Measurements from ENCODE around the gene FBXL7. TPM values are rescaled to one million over a fixed set of nuclear protein-coding genes. Genes with fewer than 3 reads are reported as not detected.

The FBXL7 gene
- total RNA-seq, 4 donors from 2014 or later: 2.1 to 25.6 (median 6.5) TPM

DNA sequence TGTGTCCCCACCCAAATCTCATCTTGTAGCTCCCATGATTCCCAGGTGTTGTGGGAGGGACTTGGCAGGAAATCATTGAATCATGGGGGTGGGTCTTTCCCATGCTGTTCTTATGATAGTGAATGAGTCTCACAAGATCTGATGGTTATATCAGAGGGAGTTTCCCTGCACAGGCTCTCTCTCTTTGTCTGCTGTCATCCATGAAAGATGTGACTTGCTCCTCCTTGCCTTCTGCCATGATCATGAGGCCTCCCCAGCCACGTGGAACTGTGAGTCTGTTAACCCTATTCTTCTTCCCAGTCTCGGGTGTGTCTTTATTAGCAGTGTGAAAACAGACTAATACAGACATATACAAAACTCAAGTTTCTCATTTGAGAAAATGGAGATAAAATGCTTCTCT is 139.3 kb downstream of the FBXL7 start:
- Histone ChIP-seq H3K9me3 (no peaks in the 10 kb centered on the region), H3K27ac (no peak overlapping the region), H3K4me1 (peaks cover 0 to 4% (median 0%) of the 10 kb centered on the region in 4 donors), H3K36me3 (no peaks in the 10 kb centered on the region), H3K27me3 (no peaks in the 10 kb centered on the region), H3K4me3 (no peak overlapping the region)
- TF ChIP-seq POLR2A (IDR thresholded peaks at IDR 0.05): no peak
- TF ChIP-seq, protein P1, sequence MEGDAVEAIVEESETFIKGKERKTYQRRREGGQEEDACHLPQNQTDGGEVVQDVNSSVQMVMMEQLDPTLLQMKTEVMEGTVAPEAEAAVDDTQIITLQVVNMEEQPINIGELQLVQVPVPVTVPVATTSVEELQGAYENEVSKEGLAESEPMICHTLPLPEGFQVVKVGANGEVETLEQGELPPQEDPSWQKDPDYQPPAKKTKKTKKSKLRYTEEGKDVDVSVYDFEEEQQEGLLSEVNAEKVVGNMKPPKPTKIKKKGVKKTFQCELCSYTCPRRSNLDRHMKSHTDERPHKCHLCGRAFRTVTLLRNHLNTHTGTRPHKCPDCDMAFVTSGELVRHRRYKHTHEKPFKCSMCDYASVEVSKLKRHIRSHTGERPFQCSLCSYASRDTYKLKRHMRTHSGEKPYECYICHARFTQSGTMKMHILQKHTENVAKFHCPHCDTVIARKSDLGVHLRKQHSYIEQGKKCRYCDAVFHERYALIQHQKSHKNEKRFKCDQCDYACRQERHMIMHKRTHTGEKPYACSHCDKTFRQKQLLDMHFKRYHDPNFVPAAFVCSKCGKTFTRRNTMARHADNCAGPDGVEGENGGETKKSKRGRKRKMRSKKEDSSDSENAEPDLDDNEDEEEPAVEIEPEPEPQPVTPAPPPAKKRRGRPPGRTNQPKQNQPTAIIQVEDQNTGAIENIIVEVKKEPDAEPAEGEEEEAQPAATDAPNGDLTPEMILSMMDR (IDR thresholded peaks at IDR 0.05): no peak
- no peak for DNase-seq

DNA sequence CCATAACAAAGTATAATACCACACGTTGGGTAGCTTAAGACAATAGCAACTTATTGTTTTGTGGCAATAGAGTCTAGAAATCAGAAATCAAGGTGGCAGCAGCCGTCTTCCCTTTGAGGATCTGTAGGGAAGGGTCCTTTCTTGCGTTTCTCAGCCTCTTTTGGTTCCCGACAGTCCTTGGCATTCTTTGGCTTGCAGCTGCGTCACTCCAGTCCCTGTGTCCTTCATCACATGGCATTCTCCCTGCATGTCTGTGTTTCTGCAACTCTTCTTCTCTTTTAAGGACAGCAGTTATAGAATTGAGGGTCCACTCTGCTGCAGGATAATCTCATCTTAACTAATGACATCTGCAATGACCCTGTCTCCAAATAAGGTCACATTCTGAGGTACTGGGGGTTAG is 140.1 kb downstream of the FBXL7 start:
- no peaks in the 10 kb centered on the region for H3K36me3 ChIP-seq
- no peak for TF ChIP-seq POLR2A (IDR thresholded peaks at IDR 0.05)
- TF ChIP-seq, protein P1 (IDR thresholded peaks at IDR 0.05): no peak
- H3K4me1 ChIP-seq: peaks cover 0 to 2% (median 0%) of the 10 kb centered on the region in 4 donors
- no peaks in the 10 kb centered on the region for H3K27me3 ChIP-seq
- no peak for DNase-seq
- H3K4me3 ChIP-seq: no peak overlapping the region
- H3K9me3 ChIP-seq: no peaks in the 10 kb centered on the region
- no peak overlapping the region for H3K27ac ChIP-seq

DNA sequence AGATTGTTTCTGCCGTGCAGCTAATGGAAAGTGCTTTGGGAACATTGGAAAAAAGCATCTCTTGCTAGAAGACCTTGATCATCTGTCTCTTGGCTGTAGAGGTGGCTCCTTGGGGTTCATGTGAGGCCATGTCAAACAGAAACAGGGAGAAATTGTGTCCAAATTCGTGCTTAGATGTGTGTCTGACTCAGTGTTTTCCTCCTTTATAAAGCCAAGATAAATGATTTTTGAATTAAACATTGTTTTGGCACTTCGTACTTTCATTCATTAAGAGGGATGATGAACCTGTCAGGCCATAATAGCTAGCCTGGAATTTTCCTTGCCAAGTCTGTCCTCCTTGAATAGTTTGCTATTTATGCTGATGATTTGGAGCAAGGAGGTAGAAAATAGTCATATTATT is 143.8 kb downstream of the FBXL7 start:
- H3K36me3 ChIP-seq: no peaks in the 10 kb centered on the region
- H3K9me3 ChIP-seq: no peaks in the 10 kb centered on the region
- no peak for DNase-seq
- no peak overlapping the region for H3K4me3 ChIP-seq
- H3K4me1 ChIP-seq: no peaks in the 10 kb centered on the region
- H3K27me3 ChIP-seq: no peaks in the 10 kb centered on the region
- no peak overlapping the region for H3K27ac ChIP-seq
- TF ChIP-seq, protein P1 (IDR thresholded peaks at IDR 0.05): no peak
- TF ChIP-seq POLR2A (IDR thresholded peaks at IDR 0.05): no peak

DNA sequence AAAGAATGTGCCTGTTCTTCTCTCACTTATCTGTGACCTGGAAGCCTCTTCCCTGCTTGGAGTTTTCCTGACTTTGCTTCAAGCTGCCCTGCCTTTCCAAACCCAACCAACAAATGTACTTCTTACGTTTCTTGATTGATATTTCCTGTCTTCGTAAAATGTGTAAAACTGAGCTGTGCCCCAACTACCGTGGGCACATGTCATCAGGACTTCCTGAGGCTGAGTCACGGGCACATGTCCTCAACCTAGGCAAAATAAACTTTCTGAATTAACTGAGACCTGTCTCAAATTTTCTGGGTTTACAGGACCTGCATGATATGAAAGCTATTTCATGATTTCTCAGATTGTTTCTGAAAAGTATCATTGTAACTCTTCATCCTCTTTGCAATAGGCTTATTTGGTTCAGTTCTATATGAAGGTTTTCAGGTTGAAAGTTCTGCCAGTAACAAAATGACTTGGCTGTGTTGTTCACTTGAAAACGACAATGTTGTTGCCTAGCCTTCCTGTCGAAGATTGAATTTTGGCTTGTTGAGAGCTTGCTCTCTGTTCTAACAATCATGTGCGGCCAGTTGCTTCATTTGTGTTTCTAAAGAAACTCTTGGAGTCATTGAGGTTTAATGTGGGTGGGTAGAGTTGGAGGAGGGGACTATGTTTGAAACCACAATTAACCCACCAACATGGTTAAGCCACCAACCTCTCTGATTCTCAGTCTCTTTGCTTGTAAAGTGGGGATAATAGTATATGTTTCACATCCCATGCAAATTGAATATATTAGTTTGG is 145.6 kb downstream of the FBXL7 start:
- TF ChIP-seq, protein P1 (IDR thresholded peaks at IDR 0.05): no peak
- TF ChIP-seq POLR2A (IDR thresholded peaks at IDR 0.05): no peak
- Histone ChIP-seq H3K9me3 (no peaks in the 10 kb centered on the region), H3K27ac (no peak overlapping the region)

DNA sequence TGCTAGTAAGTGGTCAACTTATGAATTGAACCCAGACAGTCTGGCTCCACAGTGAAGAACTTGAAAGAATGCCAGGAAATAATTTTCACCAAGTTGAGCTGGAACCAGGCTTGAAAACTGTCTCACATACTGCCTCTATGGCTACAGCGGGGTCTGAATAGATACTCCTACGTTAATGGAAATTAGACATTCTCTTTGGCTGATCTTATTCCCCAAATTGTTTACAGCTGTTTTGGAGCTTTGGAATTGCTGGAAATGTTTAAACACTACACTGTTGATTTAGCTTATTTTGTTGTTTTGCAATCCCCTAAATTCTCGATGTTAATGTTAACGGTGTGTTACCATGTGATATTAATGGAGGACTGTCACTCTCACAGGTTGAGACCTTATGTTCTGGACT is 146.4 kb downstream of the FBXL7 start:
- H3K27me3 ChIP-seq: no peaks in the 10 kb centered on the region
- no peak for TF ChIP-seq POLR2A (IDR thresholded peaks at IDR 0.05)
- TF ChIP-seq, protein P1 (IDR thresholded peaks at IDR 0.05): no peak
- no peaks in the 10 kb centered on the region for H3K4me1 ChIP-seq
- no peaks in the 10 kb centered on the region for H3K9me3 ChIP-seq
- no peaks in the 10 kb centered on the region for H3K36me3 ChIP-seq
- no peak overlapping the region for H3K27ac ChIP-seq
- no peak for DNase-seq
- H3K4me3 ChIP-seq: no peak overlapping the region

More for the DNA sequence above, 145.6 kb downstream of the FBXL7 start:
- H3K4me1 ChIP-seq: no peaks in the 10 kb centered on the region
- no peak for DNase-seq
- H3K36me3 ChIP-seq: no peaks in the 10 kb centered on the region
- H3K4me3 ChIP-seq: no peak overlapping the region
- no peaks in the 10 kb centered on the region for H3K27me3 ChIP-seq
